HG03025 (cell line): ENCODE results near the gene MSX1.

Experiments
- ATAC-seq: cut with Tn5 transposase; IDR thresholded peaks from one replicate; pipeline ENCODE4 v1.9.1; 2021; ENCODE audit warnings: mild to moderate bottlenecking, moderate library complexity; ENCODE audit not compliant: unreplicated experiment, low FRiP score

MSX1 gene

GRCh38 chr4:4856071-4857000, 3.1 kb upstream of the MSX1 start:
- no peak for ATAC-seq

DNA sequence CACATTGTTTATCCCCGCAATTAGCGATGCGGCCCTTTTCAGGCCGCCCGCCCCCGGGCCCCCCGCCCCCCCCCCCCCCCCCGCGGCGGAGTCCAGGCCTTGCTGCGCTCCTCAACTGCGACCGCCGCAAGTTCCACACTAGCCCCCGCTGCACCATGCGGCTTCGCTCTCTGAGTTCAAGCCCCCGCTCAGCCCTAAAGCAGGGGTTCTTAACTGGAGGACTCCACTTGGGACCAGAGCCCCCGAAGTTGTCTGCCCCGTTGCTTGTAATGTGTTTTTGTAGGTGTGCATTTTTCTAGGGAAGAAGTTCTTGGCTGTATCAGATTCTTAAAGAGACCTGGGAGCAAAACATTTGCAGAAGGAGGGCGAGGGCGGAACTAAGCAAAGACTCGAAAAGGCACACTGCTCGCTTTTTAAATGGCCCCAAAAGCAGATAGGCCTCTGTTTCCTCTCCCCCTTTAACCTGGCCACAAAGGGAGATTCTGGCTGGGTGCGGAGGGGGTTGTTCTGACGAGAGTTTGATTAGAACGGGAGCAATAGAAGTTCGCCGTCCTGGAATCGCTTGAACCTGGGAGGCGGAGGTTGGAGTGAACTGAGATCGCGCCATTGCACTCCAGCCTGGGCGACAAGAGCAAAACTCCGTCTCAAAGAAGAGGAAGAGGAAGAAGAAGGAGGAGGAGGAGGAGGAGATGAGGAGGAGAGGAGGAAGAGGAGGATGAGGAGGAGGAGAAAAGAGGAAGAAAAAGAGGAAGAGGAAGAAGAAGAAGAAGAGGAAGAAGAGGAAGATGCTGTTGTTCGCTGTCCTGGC, 2.3 kb upstream of the MSX1 start:
- ATAC-seq = no peak

DNA sequence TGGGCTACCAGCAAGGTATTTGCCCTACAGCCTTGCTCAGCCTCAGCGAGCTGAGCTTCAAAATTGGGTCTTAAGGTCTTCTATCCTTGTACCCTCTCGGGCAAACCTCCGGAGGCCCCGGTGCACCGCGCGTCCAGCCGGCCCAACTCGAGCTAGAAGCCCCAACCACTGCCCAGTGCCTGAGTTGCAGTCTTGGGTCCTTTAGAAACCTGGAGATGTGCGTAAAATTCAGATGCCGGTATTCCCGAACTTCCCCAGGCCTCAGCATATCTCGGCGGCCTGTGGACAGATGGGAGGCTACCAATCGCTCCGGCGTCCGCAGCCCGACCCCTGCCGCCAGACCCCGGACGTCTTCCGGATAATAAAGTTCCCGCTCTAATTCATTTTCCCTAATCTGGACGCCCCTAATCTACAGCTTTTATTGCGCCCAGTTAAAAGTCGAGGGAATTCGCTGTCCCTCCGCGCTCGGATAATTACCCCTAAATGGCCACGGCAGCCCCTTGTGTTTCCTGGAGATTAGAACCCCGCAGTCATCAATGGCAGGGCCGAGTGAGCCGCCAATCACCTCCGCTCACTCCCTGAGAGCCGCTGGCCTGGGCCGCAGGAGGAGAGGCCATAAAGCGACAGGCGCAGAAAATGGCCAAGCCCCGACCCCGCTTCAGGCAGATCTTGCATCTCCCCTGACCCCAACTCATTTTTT, 1.5 kb upstream of the MSX1 start:
- ATAC-seq = no peak

DNA sequence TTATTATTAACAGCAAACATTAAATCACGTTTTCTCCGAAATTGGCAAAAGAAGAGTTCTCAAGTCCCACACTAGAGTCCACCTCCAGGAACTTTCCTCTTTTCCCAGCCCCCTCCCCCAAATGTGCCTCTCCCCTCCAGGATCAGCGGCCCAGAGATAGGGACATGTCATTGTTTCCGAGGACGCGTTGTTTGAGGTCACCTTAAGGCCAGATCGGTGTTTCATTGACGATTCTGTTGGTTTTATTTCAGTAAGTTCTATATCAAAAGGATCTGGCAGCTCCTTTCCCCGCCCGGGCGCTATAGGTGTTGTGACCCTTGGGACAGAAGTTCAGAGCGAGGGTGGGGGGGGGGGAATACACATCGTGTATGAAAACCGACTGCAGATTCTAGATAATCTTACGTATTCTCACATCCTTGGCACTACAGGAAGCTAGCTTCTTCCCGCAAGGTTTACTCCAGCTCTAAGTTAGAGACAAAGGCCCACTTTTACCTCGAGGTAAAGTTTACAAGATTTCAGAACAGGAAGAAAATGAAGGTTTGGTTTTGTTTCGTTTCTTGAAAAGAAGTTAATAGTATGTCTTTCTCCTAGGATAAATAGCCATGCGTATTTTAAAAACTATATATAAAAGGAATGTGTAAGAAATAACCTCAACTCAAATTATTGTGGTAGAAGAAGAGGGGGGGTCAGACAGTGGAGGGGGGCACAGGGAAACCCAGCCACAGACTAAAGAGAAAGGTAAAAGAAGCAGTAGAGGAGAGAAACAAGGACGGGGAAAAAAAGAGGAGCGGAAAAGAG, 739 bp upstream of the MSX1 start:
- no peak for ATAC-seq

- ATAC-seq = peak; percentile 39
Observed at GRCh38 chr4:4859799-4860599, 534 bp downstream of the MSX1 start.

GRCh38 chr4:4860600-4861389, 1.3 kb downstream of the MSX1 start:
- no peak for ATAC-seq

GRCh38 chr4:4861390-4862018, 2.0 kb downstream of the MSX1 start:
- no peak for ATAC-seq

DNA sequence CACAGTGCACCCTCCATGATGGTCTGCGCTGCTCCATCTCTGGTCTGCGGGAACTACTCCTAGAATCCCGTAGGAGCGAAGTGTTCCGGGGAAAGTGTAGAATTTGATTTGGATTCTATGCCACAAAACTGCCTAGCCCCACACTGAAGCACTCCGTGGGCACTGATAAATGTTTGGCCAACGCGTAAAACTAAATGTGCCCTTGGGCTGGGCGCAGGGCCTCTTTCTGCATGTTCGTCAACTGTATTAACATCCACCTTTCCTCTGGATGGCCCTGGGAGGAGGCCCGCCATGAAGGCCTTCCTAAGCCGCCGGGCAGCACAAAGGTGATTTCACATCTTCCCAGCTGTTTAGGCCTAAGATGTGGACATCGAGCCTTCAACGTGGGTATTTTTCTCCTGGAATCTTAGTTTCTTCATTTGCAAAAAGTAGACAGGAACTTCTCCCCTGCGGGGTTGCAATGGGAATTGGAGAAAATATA, 2.6 kb downstream of the MSX1 start:
- ATAC-seq = no peak

DNA sequence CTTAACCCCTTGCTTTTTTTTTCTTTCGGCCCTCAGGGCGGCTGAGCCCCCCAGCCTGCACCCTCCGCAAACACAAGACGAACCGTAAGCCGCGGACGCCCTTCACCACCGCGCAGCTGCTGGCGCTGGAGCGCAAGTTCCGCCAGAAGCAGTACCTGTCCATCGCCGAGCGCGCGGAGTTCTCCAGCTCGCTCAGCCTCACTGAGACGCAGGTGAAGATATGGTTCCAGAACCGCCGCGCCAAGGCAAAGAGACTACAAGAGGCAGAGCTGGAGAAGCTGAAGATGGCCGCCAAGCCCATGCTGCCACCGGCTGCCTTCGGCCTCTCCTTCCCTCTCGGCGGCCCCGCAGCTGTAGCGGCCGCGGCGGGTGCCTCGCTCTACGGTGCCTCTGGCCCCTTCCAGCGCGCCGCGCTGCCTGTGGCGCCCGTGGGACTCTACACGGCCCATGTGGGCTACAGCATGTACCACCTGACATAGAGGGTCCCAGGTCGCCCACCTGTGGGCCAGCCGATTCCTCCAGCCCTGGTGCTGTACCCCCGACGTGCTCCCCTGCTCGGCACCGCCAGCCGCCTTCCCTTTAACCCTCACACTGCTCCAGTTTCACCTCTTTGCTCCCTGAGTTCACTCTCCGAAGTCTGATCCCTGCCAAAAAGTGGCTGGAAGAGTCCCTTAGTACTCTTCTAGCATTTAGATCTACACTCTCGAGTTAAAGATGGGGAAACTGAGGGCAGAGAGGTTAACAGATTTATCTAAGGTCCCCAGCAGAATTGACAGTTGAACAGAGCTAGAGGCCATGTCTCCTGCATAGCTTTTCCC, 3.4 kb downstream of the MSX1 start:
- no peak for ATAC-seq

DNA sequence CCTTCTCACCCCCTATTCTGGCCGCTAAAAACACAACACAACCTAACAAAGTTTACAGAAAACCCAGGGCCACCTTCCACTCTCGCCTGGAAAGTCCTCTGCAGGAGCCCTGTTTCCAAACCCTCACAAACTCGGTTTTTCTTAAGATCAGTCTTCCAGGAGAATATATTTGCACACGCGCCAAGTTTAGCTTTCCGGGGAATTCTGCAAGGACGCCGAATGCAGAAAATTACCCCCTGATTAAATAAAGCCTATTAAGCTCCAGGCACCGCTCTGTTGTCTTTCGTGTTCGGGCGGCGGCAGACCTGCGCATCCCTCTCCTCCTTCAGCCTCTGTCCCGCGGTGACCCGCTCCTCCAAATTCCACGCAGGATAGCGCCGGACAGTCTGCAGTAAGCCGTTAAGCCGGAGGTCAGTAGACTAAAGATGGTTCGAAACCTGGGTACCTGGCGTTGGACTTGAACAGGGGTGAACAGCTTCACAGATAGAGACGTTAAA, 5.0 kb downstream of the MSX1 start:
- ATAC-seq = no peak

- ATAC-seq = no peak
Observed at GRCh38 chr4:4864940-4865704, 5.7 kb downstream of the MSX1 start.

GRCh38 chr4:4865705-4866123, 6.2 kb downstream of the MSX1 start:
- ATAC-seq = no peak

GRCh38 chr4:4866124-4866865, 6.8 kb downstream of the MSX1 start:
- ATAC-seq = no peak

DNA sequence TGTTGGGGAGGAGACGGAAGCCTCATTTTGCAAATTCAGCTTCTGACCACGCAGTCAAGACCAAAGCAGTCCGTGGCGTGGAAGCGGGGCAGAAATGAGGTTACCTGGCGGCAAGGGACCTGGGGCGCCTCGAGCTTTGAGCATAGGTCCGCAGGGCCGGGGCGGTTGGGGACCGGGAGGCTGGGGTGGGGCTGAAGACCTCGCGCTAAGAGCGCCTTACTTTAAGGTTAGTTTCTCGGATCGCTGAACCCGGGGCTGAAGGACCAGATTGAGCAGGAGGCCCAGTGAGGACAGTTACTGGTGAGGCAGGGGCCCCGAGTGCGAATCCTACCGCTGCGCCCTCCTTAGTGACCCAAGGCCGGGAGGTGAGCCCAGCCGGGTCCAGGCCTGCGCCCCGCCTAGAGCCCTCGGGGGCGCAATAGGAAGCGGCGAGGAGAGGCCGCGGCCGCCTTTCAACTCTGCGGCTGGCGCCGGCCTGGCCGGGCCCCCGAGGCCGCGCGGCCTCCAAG, 7.5 kb downstream of the MSX1 start:
- ATAC-seq = no peak

GRCh38 chr4:4867375-4868039, 8.0 kb downstream of the MSX1 start:
- no peak for ATAC-seq
